ENCODE data around the gene MAP7.

The MAP7 gene

GRCh38 chr6:136526937-136527336 is 23.3 kb downstream of the MAP7 start:
- TF ChIP-seq GATA2 (IDR thresholded peaks at IDR 0.05; ENCODE audit: low read depth, low read length): no peak
- TF ChIP-seq GATA3 (IDR thresholded peaks at IDR 0.05; ENCODE audit: low read depth, low read length): no peak

GRCh38 chr6:136526196-136526930 is 23.9 kb downstream of the MAP7 start:
- TF ChIP-seq GATA2 (IDR thresholded peaks at IDR 0.05; ENCODE audit: low read depth, low read length): no peak
- no peak for TF ChIP-seq GATA3 (IDR thresholded peaks at IDR 0.05; ENCODE audit: low read depth, low read length)

- TF ChIP-seq GATA3 (IDR thresholded peaks at IDR 0.05; ENCODE audit: low read depth, low read length) (no peak), GATA2 (IDR thresholded peaks at IDR 0.05; ENCODE audit: low read depth, low read length) (no peak)
Observed at GRCh38 chr6:136525586-136526195, 24.5 kb downstream of the MAP7 start.

- TF ChIP-seq GATA2 (IDR thresholded peaks at IDR 0.05; ENCODE audit: low read depth, low read length) (no peak), GATA3 (IDR thresholded peaks at IDR 0.05; ENCODE audit: low read depth, low read length) (no peak)
Observed at GRCh38 chr6:136524936-136525413, 25.2 kb downstream of the MAP7 start.

- TF ChIP-seq GATA3 (IDR thresholded peaks at IDR 0.05; ENCODE audit: low read depth, low read length): no peak
- TF ChIP-seq GATA2 (IDR thresholded peaks at IDR 0.05; ENCODE audit: low read depth, low read length): no peak
Observed at GRCh38 chr6:136524339-136524935, 25.8 kb downstream of the MAP7 start.

- no peak for TF ChIP-seq GATA2 (IDR thresholded peaks at IDR 0.05; ENCODE audit: low read depth, low read length)
- no peak for TF ChIP-seq GATA3 (IDR thresholded peaks at IDR 0.05; ENCODE audit: low read depth, low read length)
Observed at GRCh38 chr6:136523196-136523595, 27.0 kb downstream of the MAP7 start.

GRCh38 chr6:136522636-136523035 is 27.6 kb downstream of the MAP7 start:
- TF ChIP-seq GATA3 (IDR thresholded peaks at IDR 0.05; ENCODE audit: low read depth, low read length) (no peak), GATA2 (IDR thresholded peaks at IDR 0.05; ENCODE audit: low read depth, low read length) (no peak)

- no peak for TF ChIP-seq GATA2 (IDR thresholded peaks at IDR 0.05; ENCODE audit: low read depth, low read length)
- TF ChIP-seq GATA3 (IDR thresholded peaks at IDR 0.05; ENCODE audit: low read depth, low read length): no peak
Observed at GRCh38 chr6:136521911-136522310, 28.3 kb downstream of the MAP7 start.

GRCh38 chr6:136521427-136521826 is 28.8 kb downstream of the MAP7 start:
- TF ChIP-seq GATA3 (IDR thresholded peaks at IDR 0.05; ENCODE audit: low read depth, low read length) (no peak), GATA2 (IDR thresholded peaks at IDR 0.05; ENCODE audit: low read depth, low read length) (no peak)

GRCh38 chr6:136520517-136520916 is 29.7 kb downstream of the MAP7 start:
- no peak for TF ChIP-seq GATA3 (IDR thresholded peaks at IDR 0.05; ENCODE audit: low read depth, low read length)
- no peak for TF ChIP-seq GATA2 (IDR thresholded peaks at IDR 0.05; ENCODE audit: low read depth, low read length)

GRCh38 chr6:136517582-136517981 is 32.6 kb downstream of the MAP7 start:
- TF ChIP-seq GATA3 (IDR thresholded peaks at IDR 0.05; ENCODE audit: low read depth, low read length): no peak
- TF ChIP-seq GATA2 (IDR thresholded peaks at IDR 0.05; ENCODE audit: low read depth, low read length): no peak

GRCh38 chr6:136517002-136517401 is 33.2 kb downstream of the MAP7 start:
- no peak for TF ChIP-seq GATA2 (IDR thresholded peaks at IDR 0.05; ENCODE audit: low read depth, low read length)

- TF ChIP-seq GATA2 (IDR thresholded peaks at IDR 0.05; ENCODE audit: low read depth, low read length): no peak
- TF ChIP-seq GATA3 (IDR thresholded peaks at IDR 0.05; ENCODE audit: low read depth, low read length): no peak
Observed at GRCh38 chr6:136514591-136514990, 35.6 kb downstream of the MAP7 start.

GRCh38 chr6:136511926-136512325 is 38.3 kb downstream of the MAP7 start:
- TF ChIP-seq GATA3 (IDR thresholded peaks at IDR 0.05; ENCODE audit: low read depth, low read length) (no peak), GATA2 (IDR thresholded peaks at IDR 0.05; ENCODE audit: low read depth, low read length) (no peak)

- TF ChIP-seq GATA3 (IDR thresholded peaks at IDR 0.05; ENCODE audit: low read depth, low read length) (no peak), GATA2 (IDR thresholded peaks at IDR 0.05; ENCODE audit: low read depth, low read length) (no peak)
Observed at GRCh38 chr6:136511397-136511796, 38.8 kb downstream of the MAP7 start.
